ENCODE results near the gene PRSS57. TPM values are rescaled to one million over a fixed set of nuclear protein-coding genes. Genes with fewer than 3 reads are reported as not detected.
A peak's percentile ranks its signal among the peaks of the same experiment; 100 is the strongest.

Gene PRSS57
- total and polyA plus RNA-seq, 2 of the 13 experiments (the other 11 are each of a cell fraction or from before 2014, with no cell fraction given) = 0.12 TPM; not detected in 1

DNA sequence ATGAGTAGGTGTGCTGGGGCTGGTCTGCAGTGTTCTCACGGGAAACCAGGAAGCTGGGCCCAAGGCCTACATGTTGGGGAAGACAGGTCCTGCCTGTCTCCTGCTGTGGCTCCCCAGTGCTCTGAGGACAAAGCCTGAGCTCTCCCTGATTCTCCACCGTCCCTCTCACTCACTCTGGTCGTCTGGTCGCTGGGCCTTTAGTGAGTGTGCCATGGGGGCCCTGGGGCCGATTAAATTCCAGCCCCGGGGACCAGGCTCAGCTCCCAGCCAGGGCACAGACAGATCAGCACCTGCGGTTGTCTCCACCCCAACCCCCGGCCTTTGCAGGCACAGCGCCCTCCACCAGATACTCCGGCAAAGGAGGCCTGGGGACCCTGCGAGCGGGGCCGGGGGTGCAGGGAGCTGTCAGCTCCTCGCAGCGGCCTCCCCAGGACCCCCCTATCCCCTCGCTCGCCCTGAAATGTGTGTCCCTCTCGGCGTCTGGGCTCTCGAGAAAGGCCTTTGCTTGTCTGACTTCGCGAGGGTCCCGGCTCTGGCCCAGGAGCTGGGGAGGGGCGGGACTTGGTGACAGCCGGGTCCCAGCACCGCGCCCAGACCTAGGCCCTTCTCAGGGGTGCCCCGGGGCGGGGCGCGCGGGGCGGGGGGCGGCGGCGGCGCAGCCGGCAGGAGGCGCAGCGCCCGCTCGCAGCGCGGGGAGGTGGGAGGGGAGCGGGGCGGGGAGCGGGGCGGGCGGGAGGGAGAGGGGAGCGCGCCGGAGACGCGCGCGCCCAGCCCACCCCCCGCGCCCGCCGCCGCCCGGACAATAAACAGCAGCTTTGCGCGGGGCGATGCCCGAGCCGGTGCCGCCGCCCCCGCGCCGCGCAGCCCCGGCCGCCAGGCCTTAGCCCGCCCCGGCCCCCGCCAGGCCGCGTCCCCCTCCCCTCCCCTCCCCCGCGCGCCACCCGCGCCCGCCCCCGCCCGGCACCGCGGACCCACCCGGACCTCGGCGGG is 13.2 kb upstream of the PRSS57 start, which contains the start of gene PALM (continued):
- TF ChIP-seq ZFP36L1 (CRISPR knock-in tag; IDR thresholded peaks at IDR 0.05) = no peak
- TF ChIP-seq, protein P1, sequence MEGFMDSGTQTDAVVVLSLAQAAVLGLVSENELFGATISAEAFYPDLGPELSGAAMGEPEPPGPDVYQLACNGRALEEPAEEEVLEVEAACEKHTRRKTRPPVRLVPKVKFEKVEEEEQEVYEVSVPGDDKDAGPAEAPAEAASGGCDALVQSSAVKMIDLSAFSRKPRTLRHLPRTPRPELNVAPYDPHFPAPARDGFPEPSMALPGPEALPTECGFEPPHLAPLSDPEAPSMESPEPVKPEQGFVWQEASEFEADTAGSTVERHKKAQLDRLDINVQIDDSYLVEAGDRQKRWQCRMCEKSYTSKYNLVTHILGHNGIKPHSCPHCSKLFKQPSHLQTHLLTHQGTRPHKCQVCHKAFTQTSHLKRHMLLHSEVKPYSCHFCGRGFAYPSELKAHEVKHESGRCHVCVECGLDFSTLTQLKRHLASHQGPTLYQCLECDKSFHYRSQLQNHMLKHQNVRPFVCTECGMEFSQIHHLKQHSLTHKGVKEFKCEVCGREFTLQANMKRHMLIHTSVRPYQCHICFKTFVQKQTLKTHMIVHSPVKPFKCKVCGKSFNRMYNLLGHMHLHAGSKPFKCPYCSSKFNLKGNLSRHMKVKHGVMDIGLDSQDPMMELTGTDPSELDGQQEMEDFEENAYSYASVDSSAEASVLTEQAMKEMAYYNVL (CRISPR knock-in tag; IDR thresholded peaks at IDR 0.05; ENCODE audit: borderline replicate concordance) = no peak
- TF ChIP-seq ZNF101 (CRISPR knock-in tag; IDR thresholded peaks at IDR 0.05; ENCODE audit: borderline replicate concordance, low read depth) = no peak
- TF ChIP-seq RNF2 (conservative IDR thresholded peaks at IDR 0.05; ENCODE audit: low read depth) = no peak
- TF ChIP-seq IRF2 (CRISPR knock-in tag; IDR thresholded peaks at IDR 0.05) = no peak
- no peak for TF ChIP-seq MAFF (IDR thresholded peaks at IDR 0.05; ENCODE audit: low read depth, low read length)
- TF ChIP-seq PAX8 (CRISPR knock-in tag; IDR thresholded peaks at IDR 0.05; ENCODE audit: borderline replicate concordance) = no peak
- TF ChIP-seq PHF21A (CRISPR knock-in tag; IDR thresholded peaks at IDR 0.05) = no peak; the same call in 1 of the 2 replicates
- TF ChIP-seq KLF9 (CRISPR knock-in tag; IDR thresholded peaks at IDR 0.05; ENCODE audit: low read depth) = no peak
- TF ChIP-seq ZNF775 (CRISPR knock-in tag; IDR thresholded peaks at IDR 0.05; ENCODE audit: borderline replicate concordance) = no peak
- no peak for TF ChIP-seq ARHGAP35 (CRISPR knock-in tag; IDR thresholded peaks at IDR 0.05; ENCODE audit: borderline replicate concordance)
- no peak for TF ChIP-seq ZNF678 (CRISPR knock-in tag; IDR thresholded peaks at IDR 0.05)
- TF ChIP-seq POGZ (CRISPR knock-in tag; IDR thresholded peaks at IDR 0.05) = no peak
- TF ChIP-seq, protein P2, sequence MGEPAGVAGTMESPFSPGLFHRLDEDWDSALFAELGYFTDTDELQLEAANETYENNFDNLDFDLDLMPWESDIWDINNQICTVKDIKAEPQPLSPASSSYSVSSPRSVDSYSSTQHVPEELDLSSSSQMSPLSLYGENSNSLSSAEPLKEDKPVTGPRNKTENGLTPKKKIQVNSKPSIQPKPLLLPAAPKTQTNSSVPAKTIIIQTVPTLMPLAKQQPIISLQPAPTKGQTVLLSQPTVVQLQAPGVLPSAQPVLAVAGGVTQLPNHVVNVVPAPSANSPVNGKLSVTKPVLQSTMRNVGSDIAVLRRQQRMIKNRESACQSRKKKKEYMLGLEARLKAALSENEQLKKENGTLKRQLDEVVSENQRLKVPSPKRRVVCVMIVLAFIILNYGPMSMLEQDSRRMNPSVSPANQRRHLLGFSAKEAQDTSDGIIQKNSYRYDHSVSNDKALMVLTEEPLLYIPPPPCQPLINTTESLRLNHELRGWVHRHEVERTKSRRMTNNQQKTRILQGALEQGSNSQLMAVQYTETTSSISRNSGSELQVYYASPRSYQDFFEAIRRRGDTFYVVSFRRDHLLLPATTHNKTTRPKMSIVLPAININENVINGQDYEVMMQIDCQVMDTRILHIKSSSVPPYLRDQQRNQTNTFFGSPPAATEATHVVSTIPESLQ (CRISPR knock-in tag; conservative IDR thresholded peaks at IDR 0.05) = no peak
- no peak for TF ChIP-seq HDAC2 (CRISPR knock-in tag; IDR thresholded peaks at IDR 0.05)
- TF ChIP-seq ARNT2 (CRISPR knock-in tag; IDR thresholded peaks at IDR 0.05; ENCODE audit: low read depth) = 0 out of 2 replicates have a peak, but pooled peaks have one; percentile 36
- no peak for TF ChIP-seq NR2F6 (IDR thresholded peaks at IDR 0.05)
- TF ChIP-seq NR2F6 (CRISPR knock-in tag; IDR thresholded peaks at IDR 0.05) = no peak
- no peak for TF ChIP-seq ATAD3A (CRISPR knock-in tag; IDR thresholded peaks at IDR 0.05)
- TF ChIP-seq, protein P3, sequence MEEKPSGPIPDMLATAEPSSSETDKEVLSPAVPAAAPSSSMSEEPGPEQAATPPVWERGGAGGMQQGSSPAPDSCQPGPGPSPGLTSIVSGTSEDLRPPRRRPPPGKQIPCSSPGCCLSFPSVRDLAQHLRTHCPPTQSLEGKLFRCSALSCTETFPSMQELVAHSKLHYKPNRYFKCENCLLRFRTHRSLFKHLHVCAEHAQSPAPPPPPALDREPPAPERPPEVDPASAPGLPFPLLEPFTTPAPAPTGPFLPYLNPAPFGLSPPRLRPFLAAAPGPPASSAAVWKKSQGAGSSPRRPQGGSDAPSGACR (CRISPR knock-in tag; IDR thresholded peaks at IDR 0.05) = no peak
- no peak for TF ChIP-seq ZNF451 (CRISPR knock-in tag; IDR thresholded peaks at IDR 0.05)
- TF ChIP-seq NFRKB (IDR thresholded peaks at IDR 0.05) = no peak
- no peak for TF ChIP-seq PTBP1 (IDR thresholded peaks at IDR 0.05; ENCODE audit: low read depth, low read length, poor library complexity, severe bottlenecking)
- TF ChIP-seq ATF1 (CRISPR knock-in tag; IDR thresholded peaks at IDR 0.05) = no peak
- no peak for TF ChIP-seq SALL2 (CRISPR knock-in tag; IDR thresholded peaks at IDR 0.05)

Measured in HepG2 (cell line).